ENCODE measurements around the gene ICA1L. TPM values are rescaled to one million over a fixed set of nuclear protein-coding genes. Genes with fewer than 3 reads are reported as not detected.

ICA1L gene
- total and polyA plus RNA-seq, 12 donors = 7.2 to 17.5 (median 8.4) TPM

- intact Hi-C loops (cut with DNase I) = no loop called here
- no peak for DNase-seq
- Histone ChIP-seq H3K9me3 (replicated peaks in 1 of 3) (no peaks in the 10 kb centered on the region), H3K36me3 (replicated peaks in 1 of 2) (peaks cover 0 to 4% of the 10 kb centered on the region in 2 donors), H3K4me1 (replicated peaks in 1 of 2) (peaks cover 13 to 19% of the 10 kb centered on the region in 2 donors), H3K27me3 (no peaks in the 10 kb centered on the region), H3K4me3 (no peak overlapping the region), H3K27ac (no peak overlapping the region)
- TF ChIP-seq POLR2A (IDR thresholded peaks at IDR 0.05) (no peak), CTCF (IDR thresholded peaks at IDR 0.05) (no peak)
Measured at GRCh38 chr2:202768273-202768672, 103.3 kb downstream of the ICA1L start.

GRCh38 chr2:202765436-202765835 lies 106.1 kb downstream of the ICA1L start:
- Histone ChIP-seq H3K9me3 (replicated peaks in 1 of 3) (no peaks in the 10 kb centered on the region), H3K27ac (peak overlapping the region in 1 of 5 donors; percentile 19), H3K36me3 (replicated peaks in 1 of 2) (peaks cover 0 to 4% of the 10 kb centered on the region in 2 donors), H3K27me3 (no peaks in the 10 kb centered on the region), H3K4me3 (no peak overlapping the region), H3K4me1 (replicated peaks in 1 of 2) (no peaks in the 10 kb centered on the region)
- intact Hi-C loops (cut with DNase I) = no loop called here
- 71 to 81% (median 73%) methylated on average over 3 to 5 of the region's 5 CpGs for WGBS, 4 donors
- no peak for DNase-seq
- no peak for TF ChIP-seq CTCF (IDR thresholded peaks at IDR 0.05)

GRCh38 chr2:202764991-202765390 lies 106.6 kb downstream of the ICA1L start:
- no peak for DNase-seq
- intact Hi-C loops (cut with DNase I) = no loop called here
- no peaks in the 10 kb centered on the region for H3K27me3 ChIP-seq
- H3K4me3 ChIP-seq = no peak overlapping the region
- no peaks in the 10 kb centered on the region for H3K4me1 ChIP-seq (replicated peaks in 1 of 2)
- H3K36me3 ChIP-seq (replicated peaks in 1 of 2) = peaks cover 0 to 7% of the 10 kb centered on the region in 2 donors
- no peaks in the 10 kb centered on the region for H3K9me3 ChIP-seq (replicated peaks in 1 of 3)
- 93 to 98% (median 96%) methylated on average over 3 of the region's 3 CpGs for whole genome bisulfite sequencing, 4 donors
- TF ChIP-seq CTCF (IDR thresholded peaks at IDR 0.05) (no peak), POLR2A (IDR thresholded peaks at IDR 0.05) (no peak)
- H3K27ac ChIP-seq = no peak overlapping the region

- H3K27me3 ChIP-seq = no peaks in the 10 kb centered on the region
- 88 to 100% (median 98%) methylated on average over 1 of the region's 1 CpG for WGBS, 4 donors
- DNase-seq = no peak
- no peak overlapping the region for H3K27ac ChIP-seq
- intact Hi-C loops (cut with DNase I) = no loop called here
- H3K4me1 ChIP-seq (replicated peaks in 1 of 2) = peaks cover 0 to under 1% of the 10 kb centered on the region in 2 donors
- no peaks in the 10 kb centered on the region for H3K9me3 ChIP-seq (replicated peaks in 1 of 3)
- H3K36me3 ChIP-seq (replicated peaks in 1 of 2) = peaks cover 0 to 17% of the 10 kb centered on the region in 2 donors
- H3K4me3 ChIP-seq = no peak overlapping the region
- TF ChIP-seq POLR2A (IDR thresholded peaks at IDR 0.05) (no peak), CTCF (IDR thresholded peaks at IDR 0.05) (no peak)
Measured at GRCh38 chr2:202763916-202764315, 107.7 kb downstream of the ICA1L start.

Data from adrenal gland (tissue), 12 donors.